Esophagus muscularis mucosa (tissue), 4 donors: ENCODE measurements around the gene WNT7A. TPM values are rescaled to one million over a fixed set of nuclear protein-coding genes. Genes with fewer than 3 reads are reported as not detected.
A peak's percentile ranks its signal among the peaks of the same experiment; 100 is the strongest.

Experiments used
- DNase-seq: peaks from one replicate; pipeline ENCODE4 v3.0.0-alpha.2; 2017; ENCODE audit errors: extremely low spot score
- H3K27ac ChIP-seq, 4 donors: fragments of 200-600 bp; sonication (generic); replicated peaks in 1 of 4; 1 replicate in 3 of 4; 2 replicates in 1 of 4; pipeline ENCODE4 v1.5.1; 2016 to 2019; ENCODE audit warnings: mild to moderate bottlenecking in 1 of 4
- H3K27me3 ChIP-seq, 4 donors: fragments of 200-600 bp; sonication (generic); one replicate each; pipeline versions ENCODE4 v1.5.1 to v1.6.0; 2016 to 2019
- H3K36me3 ChIP-seq, 4 donors: fragments of 200-600 bp; sonication (generic); one replicate each; pipeline ENCODE4 v1.5.1; 2016 to 2019
- H3K4me1 ChIP-seq, 4 donors: fragments of 200-600 bp; sonication (generic); one replicate each; pipeline ENCODE4 v1.5.1; 2016 to 2019
- H3K4me3 ChIP-seq, 4 donors: fragments of 200-600 bp; sonication (generic); 1 replicate in 2 of 4; 2 replicates in 2 of 4; pipeline ENCODE4 v1.5.1; 2016 to 2019; ENCODE audit warnings: mild to moderate bottlenecking in 4 of 4, moderate library complexity in 1 of 4
- H3K9me3 ChIP-seq, 4 donors: fragments of 200-600 bp; sonication (generic); 1 replicate in 3 of 4; 2 replicates in 1 of 4; pipeline ENCODE4 v1.5.1; 2016 to 2019
- EP300 ChIP-seq: sonication (generic); formaldehyde crosslinking; IDR thresholded peaks from one replicate; pipeline ENCODE4 v1.6.1; 2017; ENCODE audit warnings: antibody characterized with exemption
- POLR2A ChIP-seq: fragments of 450-650 bp; IDR thresholded peaks from one replicate; pipeline ENCODE4 v1.6.1; 2017; ENCODE audit warnings: antibody characterized with exemption, moderate library complexity, mild to moderate bottlenecking, low read depth
- POLR2AphosphoS5 ChIP-seq, 2 donors: sonication (generic); formaldehyde crosslinking; IDR thresholded peaks; one replicate each; pipeline ENCODE4 v1.6.1; 2017; ENCODE audit warnings: antibody characterized with exemption in 2 of 2
- WGBS: methylation state at CpG from one replicate; pipeline ENCODE4 v1.1.5; 2018; 5-methylcytosine and 5-hydroxymethylcytosine counted together
- intact Hi-C: fragments of 100-400 bp; cut with DNase I; formaldehyde crosslinking; loops from one replicate; pipeline ENCODE4 v1.15.1; 2023
- total RNA-seq, 4 donors: library from RNA; depleted of rRNA; stranded (reverse); fragments of >200 nt; gene quantifications; one replicate each; pipeline versions ENCODE4 v1.1.0 to v1.2.1, GENCODE V29; 2016
- TF ChIP-seq, protein P1 (sequence below), 3 experiments: fragments of 200-600 bp in 2 of 3; fragments of 450-650 bp in 1 of 3; sonication (generic) in 2 of 3; IDR thresholded peaks; one replicate each; pipeline ENCODE4 v1.5.1; 2017 to 2019; ENCODE audit warnings: antibody characterized with exemption in 3 of 3, mild to moderate bottlenecking in 2 of 3, moderate library complexity in 1 of 3

The WNT7A gene
- total RNA-seq, 4 donors from 2014 or later, result not detected

DNA sequence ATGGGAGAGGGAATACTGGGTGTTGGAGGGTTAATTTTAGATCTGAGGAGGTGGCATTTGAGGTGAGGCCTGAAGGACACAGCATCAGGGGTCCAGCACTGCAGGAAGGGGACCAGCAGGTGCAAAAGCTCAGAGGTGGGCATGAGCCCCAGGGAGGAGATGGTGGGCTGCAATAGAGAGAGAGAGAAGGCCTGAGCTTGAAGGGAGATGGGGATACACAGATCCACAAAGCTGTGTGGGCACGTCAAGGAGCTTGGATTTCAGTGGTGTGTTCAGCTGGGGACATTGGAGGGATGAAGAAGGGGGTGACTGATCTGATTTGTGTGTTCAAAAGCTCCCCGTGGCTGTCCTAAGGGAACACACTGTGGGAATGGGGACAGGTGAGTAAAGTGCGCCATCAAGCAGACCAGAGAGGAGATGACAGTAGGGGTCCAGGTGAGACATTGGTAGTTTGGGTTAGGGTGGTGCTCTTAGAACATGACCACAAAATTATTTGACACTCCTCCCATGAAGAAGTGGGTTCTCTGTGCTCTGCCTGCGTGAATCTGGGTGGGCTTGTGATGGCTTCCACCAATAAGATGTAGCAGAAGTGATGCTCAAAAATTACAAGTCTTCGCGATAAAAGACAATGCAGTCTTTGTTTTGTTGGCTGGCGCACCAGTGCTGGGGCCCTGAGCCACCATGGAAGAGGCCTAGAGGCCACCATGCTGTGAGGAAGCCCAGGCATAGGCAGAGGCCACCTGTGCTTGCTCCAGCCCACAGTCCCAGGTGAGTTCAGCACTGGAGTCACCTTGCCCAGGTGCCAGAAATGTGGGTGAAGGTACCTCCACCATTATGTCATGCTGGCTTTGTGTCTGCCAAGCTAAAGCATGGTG is 1.9 kb upstream of the WNT7A start:
- intact Hi-C loops, result loop anchor here (10.0 kb wide), 1 partner anchor 387 kb away; no protein-coding TSS in a partner anchor
- DNase-seq, result no peak
- peaks cover 0 to 93% (median 40%) of the 10 kb centered on the region in 4 donors for H3K27me3 ChIP-seq

DNA sequence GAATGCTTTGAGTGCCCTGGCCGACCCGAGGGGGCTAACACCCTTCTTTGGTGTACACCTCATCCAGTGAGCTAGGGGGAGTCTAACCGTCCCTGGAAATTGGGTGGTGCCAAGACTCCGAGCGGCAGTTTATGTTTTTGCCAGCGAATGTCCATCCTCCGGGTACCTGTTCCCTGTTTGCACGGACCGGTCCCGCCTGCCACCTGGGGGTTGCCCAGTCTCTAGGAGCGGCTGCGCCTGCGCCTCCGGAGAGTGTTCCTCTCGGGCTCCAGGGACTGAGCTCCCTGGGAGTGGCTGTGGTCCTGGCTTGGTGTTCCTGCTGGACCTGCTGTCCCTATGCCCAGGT is 913 bp upstream of the WNT7A start:
- intact Hi-C loops, result loop anchor here (10.0 kb wide), 1 partner anchor 386 kb away; no protein-coding TSS in a partner anchor
- no peak for TF ChIP-seq EP300
- Histone ChIP-seq H3K27ac (no peak overlapping the region), H3K4me3 (peak overlapping the region in 2 of 4 donors; percentile 34 to 40), H3K27me3 (peaks cover 0 to 93% (median 43%) of the 10 kb centered on the region in 4 donors), H3K9me3 (peaks cover 0 to 9% (median 6%) of the 10 kb centered on the region in 4 donors), H3K36me3 (no peaks in the 10 kb centered on the region), H3K4me1 (peaks cover 24 to 34% (median 32%) of the 10 kb centered on the region in 4 donors)
- no peak for DNase-seq
- 9% methylated on average over 9 of the region's 15 CpGs for WGBS

More for the DNA sequence above, 1.9 kb upstream of the WNT7A start:
- TF ChIP-seq POLR2A, result no peak
- TF ChIP-seq, protein P1, sequence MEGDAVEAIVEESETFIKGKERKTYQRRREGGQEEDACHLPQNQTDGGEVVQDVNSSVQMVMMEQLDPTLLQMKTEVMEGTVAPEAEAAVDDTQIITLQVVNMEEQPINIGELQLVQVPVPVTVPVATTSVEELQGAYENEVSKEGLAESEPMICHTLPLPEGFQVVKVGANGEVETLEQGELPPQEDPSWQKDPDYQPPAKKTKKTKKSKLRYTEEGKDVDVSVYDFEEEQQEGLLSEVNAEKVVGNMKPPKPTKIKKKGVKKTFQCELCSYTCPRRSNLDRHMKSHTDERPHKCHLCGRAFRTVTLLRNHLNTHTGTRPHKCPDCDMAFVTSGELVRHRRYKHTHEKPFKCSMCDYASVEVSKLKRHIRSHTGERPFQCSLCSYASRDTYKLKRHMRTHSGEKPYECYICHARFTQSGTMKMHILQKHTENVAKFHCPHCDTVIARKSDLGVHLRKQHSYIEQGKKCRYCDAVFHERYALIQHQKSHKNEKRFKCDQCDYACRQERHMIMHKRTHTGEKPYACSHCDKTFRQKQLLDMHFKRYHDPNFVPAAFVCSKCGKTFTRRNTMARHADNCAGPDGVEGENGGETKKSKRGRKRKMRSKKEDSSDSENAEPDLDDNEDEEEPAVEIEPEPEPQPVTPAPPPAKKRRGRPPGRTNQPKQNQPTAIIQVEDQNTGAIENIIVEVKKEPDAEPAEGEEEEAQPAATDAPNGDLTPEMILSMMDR (IDR thresholded peaks at IDR 0.05), result no peak
- no peak for TF ChIP-seq POLR2AphosphoS5 (IDR thresholded peaks at IDR 0.05)
- no peak for TF ChIP-seq EP300
- no peaks in the 10 kb centered on the region for H3K36me3 ChIP-seq
- H3K27ac ChIP-seq, result no peak overlapping the region
- WGBS, result 85% methylated on average over 7 of the region's 7 CpGs
- H3K4me1 ChIP-seq, result peaks cover 24 to 34% (median 32%) of the 10 kb centered on the region in 4 donors
- peaks cover 0 to 9% (median 6%) of the 10 kb centered on the region in 4 donors for H3K9me3 ChIP-seq
- no peak overlapping the region for H3K4me3 ChIP-seq

DNA sequence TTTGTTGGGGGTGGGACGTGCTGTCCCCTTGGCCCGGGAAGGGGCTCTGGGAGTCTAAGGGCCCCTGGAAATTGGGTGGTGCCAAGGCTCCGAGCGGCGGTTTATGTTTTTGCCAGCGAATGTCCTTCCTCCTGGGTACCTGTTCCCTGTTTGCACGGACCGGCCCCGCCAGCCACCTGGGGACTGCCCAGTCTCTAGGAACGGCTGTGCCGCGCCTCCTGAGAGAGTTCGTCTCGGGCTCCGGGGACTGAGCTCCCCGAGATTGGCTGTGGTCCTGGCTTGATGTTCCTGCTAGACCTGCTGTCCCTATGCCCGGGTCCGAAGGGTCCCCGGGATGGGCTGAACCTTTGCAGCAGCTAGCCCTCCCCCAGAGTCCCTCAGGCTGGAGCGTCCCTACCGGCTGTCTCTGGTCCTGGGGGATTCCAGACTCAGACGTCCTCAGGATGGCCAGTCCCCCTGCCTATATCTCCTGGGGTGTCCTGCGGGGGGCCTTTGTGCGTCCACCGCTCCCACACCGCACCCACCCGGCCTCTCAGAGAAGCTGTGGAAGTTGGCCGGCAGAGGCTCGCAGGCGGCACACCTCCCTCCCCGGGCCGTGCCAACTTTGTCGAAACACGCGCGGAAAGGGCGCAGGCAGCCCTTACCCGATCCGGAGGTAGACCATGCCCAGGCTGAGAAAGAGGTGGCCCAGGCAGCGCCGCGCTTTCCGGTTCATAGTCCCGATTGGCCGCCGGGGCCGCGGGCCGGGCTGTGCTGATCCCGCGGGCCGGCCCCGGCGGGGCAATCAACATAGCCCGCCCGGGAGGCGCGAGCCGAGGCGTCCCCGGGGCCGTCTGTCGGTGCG is 547 bp downstream of the WNT7A start:
- Histone ChIP-seq H3K27ac (no peak overlapping the region), H3K27me3 (peaks cover 0 to 91% (median 43%) of the 10 kb centered on the region in 4 donors), H3K4me1 (peaks cover 24 to 34% (median 32%) of the 10 kb centered on the region in 4 donors), H3K9me3 (peaks cover 0 to 9% (median 6%) of the 10 kb centered on the region in 4 donors), H3K36me3 (no peaks in the 10 kb centered on the region), H3K4me3 (peak overlapping the region; percentile 36 to 44 (median 40))
- no peak for DNase-seq
- 2% methylated on average over 33 of the region's 64 CpGs for WGBS
- TF ChIP-seq POLR2AphosphoS5 (IDR thresholded peaks at IDR 0.05), result no peak
- intact Hi-C loops, result no loop called here

DNA sequence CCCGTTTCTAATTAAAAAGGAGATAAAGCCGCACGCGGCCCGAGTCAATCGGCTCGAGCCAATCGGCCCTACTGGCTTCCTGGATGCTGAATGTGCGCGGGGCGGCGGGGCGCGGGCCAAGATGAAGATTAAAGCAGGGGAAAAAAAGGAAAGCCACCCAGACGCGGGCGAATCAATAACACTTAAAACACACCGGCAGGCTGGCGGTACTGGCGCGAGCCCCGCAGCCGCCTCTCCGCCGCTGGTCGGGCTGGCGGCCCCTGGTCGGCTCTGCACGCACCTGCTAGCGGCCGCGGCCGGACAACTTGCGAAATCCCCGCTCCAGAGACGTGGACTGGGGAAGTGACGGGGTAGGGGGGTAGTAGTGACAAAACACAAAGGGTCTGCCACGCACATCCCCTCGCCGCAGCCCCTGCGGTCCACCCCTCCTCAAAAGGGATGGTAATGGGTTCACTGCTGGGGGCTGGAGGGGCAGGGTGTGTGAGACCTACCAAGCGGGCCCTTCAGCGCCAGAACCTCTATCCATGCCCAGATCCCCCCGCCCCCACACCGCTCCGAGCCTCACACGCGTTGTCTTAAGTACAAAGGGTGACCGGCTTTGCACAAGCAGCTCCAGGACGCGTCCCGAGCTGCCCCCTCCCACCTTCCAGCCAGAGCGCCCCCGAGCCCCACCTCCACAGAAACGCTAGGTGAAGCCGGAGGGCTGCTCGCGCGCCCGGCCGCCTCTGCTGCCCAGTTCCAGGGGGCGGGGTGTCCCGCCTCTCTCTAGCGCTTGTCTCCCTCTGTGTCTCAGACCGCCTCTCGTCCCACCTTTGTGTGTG is 1.4 kb downstream of the WNT7A start:
- WGBS, result 1% methylated on average over 30 of the region's 66 CpGs
- intact Hi-C loops, result no loop called here
- no peak for DNase-seq

DNA sequence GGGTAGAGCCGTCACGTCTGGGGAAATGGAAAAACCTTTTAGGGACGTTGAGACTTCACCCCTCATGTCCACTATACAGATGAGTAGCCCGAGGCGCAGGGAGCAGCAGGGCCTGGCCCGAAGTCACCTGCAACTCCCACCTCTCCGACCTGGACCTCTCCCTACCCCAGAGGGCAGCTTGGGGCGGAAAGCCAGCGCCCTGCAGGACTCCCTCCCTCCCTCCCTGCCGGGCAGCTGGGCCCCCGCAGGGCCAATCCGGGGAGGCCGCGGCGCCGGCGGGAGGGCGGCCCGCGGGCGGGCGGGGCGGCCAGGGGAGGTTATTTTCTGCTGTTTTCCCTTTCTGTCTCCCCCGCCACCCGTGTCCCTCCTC is 2.0 kb downstream of the WNT7A start:
- Histone ChIP-seq H3K27me3 (peaks cover 0 to 88% (median 43%) of the 10 kb centered on the region in 4 donors), H3K9me3 (peaks cover 0 to 9% (median 6%) of the 10 kb centered on the region in 4 donors), H3K4me3 (peak overlapping the region; percentile 36 to 44 (median 40)), H3K36me3 (no peaks in the 10 kb centered on the region), H3K4me1 (peaks cover 24 to 34% (median 32%) of the 10 kb centered on the region in 4 donors), H3K27ac (no peak overlapping the region)
- DNase-seq, result no peak
- TF ChIP-seq, protein P1 (IDR thresholded peaks at IDR 0.05), result no peak
- TF ChIP-seq POLR2A (no peak), POLR2AphosphoS5 (IDR thresholded peaks at IDR 0.05) (no peak), EP300 (no peak)
- WGBS, result 11% methylated on average over 6 of the region's 25 CpGs
- intact Hi-C loops, result no loop called here

More for the DNA sequence above, 1.4 kb downstream of the WNT7A start:
- H3K27ac ChIP-seq, result no peak overlapping the region
- peaks cover 24 to 34% (median 32%) of the 10 kb centered on the region in 4 donors for H3K4me1 ChIP-seq
- TF ChIP-seq POLR2AphosphoS5 (IDR thresholded peaks at IDR 0.05) (no peak), POLR2A (no peak), EP300 (no peak)
- TF ChIP-seq, protein P1 (IDR thresholded peaks at IDR 0.05), result no peak
- H3K36me3 ChIP-seq, result no peaks in the 10 kb centered on the region
- H3K27me3 ChIP-seq, result peaks cover 0 to 94% (median 43%) of the 10 kb centered on the region in 4 donors
- H3K4me3 ChIP-seq, result peak overlapping the region; percentile 36 to 44 (median 40)
- H3K9me3 ChIP-seq, result peaks cover 0 to 9% (median 6%) of the 10 kb centered on the region in 4 donors
